ENCODE results near the gene ESYT1.

ESYT1 gene

DNA sequence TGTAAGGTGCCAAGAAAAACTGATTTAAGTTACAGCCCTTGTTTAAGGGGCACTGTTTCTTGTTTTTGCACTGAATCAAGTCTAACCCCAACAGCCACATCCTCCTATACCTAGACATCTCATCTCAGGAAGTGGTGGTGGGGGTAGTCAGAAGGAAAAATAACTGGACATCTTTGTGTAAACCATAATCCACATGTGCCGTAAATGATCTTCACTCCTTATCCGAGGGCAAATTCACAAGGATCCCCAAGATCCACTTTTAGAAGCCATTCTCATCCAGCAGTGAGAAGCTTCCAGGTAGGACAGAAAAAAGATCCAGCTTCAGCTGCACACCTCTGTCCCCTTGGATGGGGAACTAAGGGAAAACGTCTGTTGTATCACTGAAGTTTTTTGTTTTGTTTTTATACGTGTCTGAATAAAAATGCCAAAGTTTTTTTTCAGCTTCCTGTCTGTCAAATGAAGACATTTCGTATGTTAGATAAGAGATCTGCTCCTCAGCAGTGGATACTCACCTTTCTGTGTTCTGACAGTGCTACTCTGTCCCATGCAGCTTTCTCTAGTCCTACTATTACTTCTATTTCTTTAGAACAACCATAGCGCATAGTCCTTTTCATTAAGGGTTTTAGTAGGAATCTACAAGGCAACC, 24.9 kb upstream of the ESYT1 start:
- TF ChIP-seq, protein P1, sequence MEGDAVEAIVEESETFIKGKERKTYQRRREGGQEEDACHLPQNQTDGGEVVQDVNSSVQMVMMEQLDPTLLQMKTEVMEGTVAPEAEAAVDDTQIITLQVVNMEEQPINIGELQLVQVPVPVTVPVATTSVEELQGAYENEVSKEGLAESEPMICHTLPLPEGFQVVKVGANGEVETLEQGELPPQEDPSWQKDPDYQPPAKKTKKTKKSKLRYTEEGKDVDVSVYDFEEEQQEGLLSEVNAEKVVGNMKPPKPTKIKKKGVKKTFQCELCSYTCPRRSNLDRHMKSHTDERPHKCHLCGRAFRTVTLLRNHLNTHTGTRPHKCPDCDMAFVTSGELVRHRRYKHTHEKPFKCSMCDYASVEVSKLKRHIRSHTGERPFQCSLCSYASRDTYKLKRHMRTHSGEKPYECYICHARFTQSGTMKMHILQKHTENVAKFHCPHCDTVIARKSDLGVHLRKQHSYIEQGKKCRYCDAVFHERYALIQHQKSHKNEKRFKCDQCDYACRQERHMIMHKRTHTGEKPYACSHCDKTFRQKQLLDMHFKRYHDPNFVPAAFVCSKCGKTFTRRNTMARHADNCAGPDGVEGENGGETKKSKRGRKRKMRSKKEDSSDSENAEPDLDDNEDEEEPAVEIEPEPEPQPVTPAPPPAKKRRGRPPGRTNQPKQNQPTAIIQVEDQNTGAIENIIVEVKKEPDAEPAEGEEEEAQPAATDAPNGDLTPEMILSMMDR (IDR thresholded peaks at IDR 0.05; ENCODE audit: borderline replicate concordance, control extremely low read depth, extremely low read depth, insufficient read depth, missing control alignments) = no peak
- in situ Hi-C loops (cut with MboI; ENCODE audit: low sequenced_read_pairs, unreplicated experiment) = no loop called here
- no peak for DNase-seq (ENCODE audit: low spot score)

DNA sequence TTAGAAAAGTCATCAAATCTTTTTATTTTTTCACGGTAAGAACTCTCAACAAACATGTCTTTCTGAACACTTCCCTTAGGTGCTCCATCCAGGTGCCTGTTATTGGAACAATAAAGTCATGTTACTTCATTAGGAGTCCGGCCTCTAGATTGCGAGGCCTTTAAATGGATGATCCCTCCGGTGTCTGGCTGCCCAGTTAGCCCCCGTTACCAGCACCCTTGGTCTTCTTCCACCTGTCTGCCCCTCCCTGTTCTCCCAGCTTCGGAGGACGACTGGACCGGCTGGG, 24.3 kb upstream of the ESYT1 start:
- in situ Hi-C loops (cut with MboI; ENCODE audit: low sequenced_read_pairs, unreplicated experiment) = no loop called here
- no peak for DNase-seq (ENCODE audit: low spot score)
- TF ChIP-seq, protein P1 (IDR thresholded peaks at IDR 0.05; ENCODE audit: borderline replicate concordance, control extremely low read depth, extremely low read depth, insufficient read depth, missing control alignments) = no peak

DNA sequence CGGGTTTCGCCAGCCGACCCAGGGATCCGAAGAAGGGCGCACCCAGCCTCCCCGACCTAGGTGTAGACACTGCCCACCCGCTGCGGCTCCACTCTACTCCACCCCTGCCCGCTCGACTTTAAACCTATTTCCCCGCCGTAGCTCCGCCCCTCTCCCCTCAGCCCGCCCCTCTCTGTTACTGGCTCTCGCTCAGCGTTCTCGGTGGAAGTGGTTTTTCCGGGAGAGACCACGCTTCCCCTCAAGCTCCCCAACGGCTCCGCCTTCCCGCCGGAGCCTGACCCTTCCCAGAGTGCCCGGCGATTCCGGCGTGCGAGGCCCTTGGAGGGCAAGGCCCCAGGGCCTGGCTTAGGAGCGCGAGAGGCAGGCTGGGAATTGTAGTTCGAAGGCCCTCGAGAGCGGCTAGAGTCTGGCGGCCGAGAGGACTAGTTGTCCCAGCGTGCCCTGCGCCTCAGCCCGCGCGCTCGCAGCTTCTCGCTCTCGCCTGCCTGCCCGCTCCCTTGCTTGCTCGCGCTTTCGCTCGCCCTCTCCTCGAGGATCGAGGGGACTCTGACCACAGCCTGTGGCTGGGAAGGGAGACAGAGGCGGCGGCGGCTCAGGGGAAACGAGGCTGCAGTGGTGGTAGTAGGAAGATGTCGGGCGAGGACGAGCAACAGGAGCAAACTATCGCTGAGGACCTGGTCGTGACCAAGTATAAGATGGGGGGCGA, 23.8 kb upstream of the ESYT1 start, which contains the start of gene PA2G4:
TSS of gene PA2G4 (plus strand) at position 451 of the 706 bp plus-strand sequence. CDS start at position 630, 179 bp downstream.
- TF ChIP-seq, protein P1 (IDR thresholded peaks at IDR 0.05; ENCODE audit: borderline replicate concordance, control extremely low read depth, extremely low read depth, insufficient read depth, missing control alignments) = no peak
- peak; percentile 98 for DNase-seq (ENCODE audit: low spot score)
- in situ Hi-C loops (cut with MboI; ENCODE audit: low sequenced_read_pairs, unreplicated experiment) = no loop called here

DNA sequence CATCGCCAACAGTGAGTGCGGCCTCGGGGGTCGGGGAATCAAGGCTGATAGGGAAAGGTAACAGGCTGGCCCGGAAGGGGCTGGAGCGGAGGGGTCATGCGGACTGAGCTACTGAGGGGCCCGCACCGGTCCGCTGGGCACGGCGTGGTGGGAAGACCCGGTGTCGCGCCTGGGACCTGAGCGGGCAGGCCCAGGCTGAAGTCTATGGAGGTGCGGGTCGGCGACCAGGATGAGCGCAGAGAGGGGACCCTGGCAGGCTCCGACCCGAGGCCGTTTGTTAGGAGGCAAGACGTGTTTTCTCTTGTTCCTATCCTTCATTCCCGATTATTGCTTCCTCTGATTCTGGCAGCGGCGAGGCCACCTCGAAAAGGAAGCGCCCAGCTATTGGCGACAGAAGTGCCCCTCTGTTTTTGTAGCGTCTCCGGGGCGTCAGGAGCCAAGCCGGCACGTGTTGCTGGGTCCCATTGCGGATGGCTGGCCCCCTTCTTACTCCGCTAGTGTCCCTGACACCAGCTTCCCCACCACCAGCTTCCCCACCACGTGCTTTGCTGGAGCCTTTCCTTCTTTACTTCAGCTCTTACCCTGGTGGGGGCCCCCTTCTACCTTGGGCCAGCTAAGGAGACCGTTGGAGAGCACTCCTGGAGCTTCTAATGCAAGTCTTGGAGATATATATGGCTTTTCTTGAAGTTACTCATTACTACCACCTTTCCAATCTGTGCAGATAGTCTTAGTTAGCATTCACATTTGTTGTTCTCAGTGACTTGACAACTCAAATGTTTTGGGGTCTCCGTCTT, 23.1 kb upstream of the ESYT1 start:
- DNase-seq (ENCODE audit: low spot score) = no peak
- in situ Hi-C loops (cut with MboI; ENCODE audit: low sequenced_read_pairs, unreplicated experiment) = no loop called here
- TF ChIP-seq, protein P1 (IDR thresholded peaks at IDR 0.05; ENCODE audit: borderline replicate concordance, control extremely low read depth, extremely low read depth, insufficient read depth, missing control alignments) = no peak

DNA sequence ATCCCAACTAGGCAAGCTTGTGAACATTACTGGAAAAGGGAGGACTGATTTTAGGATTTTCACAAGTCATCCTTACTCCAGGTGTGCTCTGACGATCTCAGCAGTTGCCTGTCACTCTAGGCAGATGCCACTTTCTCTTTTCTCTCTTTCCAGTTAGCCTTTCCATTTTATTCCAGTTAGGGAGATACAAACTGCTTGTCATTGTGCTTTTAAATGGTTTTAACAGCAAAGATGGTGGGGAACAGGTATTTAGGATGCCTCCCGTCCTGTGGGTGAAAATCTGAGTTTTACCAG, 22.5 kb upstream of the ESYT1 start:
- DNase-seq (ENCODE audit: low spot score) = no peak
- in situ Hi-C loops (cut with MboI; ENCODE audit: low sequenced_read_pairs, unreplicated experiment) = no loop called here
- TF ChIP-seq, protein P1 (IDR thresholded peaks at IDR 0.05; ENCODE audit: borderline replicate concordance, control extremely low read depth, extremely low read depth, insufficient read depth, missing control alignments) = no peak

DNA sequence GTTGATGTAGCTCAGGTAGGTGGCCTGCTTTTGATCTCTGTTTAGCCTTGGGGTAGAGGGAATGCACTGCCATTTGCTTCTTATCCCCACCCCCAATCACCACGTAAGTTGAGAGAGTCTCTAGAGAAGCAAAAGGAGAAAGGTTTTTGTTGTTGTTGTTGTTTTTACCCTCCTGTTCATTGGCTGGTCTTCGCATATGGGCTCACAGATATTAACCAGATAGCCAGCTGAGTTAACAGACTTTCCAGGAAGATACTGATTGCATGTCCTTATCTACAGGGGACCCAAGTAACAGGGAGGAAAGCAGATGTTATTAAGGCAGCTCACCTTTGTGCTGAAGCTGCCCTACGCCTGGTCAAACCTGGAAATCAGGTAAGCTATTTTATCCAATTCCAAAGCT, 20.8 kb upstream of the ESYT1 start:
- DNase-seq (ENCODE audit: low spot score) = no peak
- TF ChIP-seq, protein P1 (IDR thresholded peaks at IDR 0.05; ENCODE audit: borderline replicate concordance, control extremely low read depth, extremely low read depth, insufficient read depth, missing control alignments) = no peak
- in situ Hi-C loops (cut with MboI; ENCODE audit: low sequenced_read_pairs, unreplicated experiment) = no loop called here

Data from GM13976 (cell line).